Measurements from ENCODE around the gene POU2F2. TPM values are rescaled to one million over a fixed set of nuclear protein-coding genes. Genes with fewer than 3 reads are reported as not detected.

POU2F2 gene
- total RNA-seq, 2 donors from 2014 or later = 1.8 to 2.6 TPM

DNA sequence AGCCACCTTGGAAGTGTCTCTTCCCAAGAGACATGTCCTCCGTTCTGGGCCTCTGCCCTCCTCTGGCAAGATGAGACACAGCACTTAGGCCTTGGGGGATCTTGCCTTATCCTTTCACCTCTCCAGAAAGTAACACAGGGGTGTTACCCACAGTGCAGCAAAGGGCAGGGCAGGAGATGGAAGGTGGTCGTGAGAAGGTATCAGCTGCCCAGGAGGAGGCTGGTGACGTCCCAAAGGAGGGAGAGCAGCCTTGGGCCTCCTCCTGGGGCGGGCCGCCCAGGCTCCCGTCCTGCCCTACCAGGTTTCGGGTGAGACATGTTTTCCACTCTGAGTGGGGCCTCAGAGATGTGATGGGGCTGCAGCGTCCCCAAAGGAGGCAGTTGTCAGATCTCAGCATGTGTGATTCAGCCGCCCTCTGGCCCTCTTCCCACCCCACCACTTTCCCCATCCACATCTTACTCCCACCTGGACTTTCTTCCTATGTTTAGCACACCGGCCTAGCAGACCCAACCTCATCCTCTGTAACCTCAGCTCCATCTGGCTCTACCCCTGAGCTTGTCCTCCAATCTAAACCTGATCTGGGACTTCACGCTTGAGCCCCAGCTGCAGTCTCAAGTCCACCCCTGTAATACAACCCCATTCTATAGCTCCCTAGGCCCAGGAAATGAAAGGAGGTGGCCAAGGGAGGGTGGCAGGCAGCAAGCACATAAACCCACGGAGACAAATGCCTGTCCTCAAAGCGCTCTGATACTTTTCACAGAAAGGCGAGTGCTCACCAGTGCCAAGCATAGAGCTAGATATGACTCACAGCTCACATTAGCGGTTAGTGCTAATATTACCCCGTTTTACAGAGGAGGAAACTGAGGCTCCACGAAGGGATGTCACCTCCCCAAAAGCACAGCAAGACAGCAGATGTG, 9.3 kb downstream of the POU2F2 start:
- no peak for DNase-seq
- H3K36me3 Mint-ChIP-seq (ENCODE audit: low read depth) = no peaks in the 10 kb centered on the region
- no peak overlapping the region for H3K4me3 ChIP-seq (ENCODE audit: low read length)
- TF ChIP-seq, protein P1, sequence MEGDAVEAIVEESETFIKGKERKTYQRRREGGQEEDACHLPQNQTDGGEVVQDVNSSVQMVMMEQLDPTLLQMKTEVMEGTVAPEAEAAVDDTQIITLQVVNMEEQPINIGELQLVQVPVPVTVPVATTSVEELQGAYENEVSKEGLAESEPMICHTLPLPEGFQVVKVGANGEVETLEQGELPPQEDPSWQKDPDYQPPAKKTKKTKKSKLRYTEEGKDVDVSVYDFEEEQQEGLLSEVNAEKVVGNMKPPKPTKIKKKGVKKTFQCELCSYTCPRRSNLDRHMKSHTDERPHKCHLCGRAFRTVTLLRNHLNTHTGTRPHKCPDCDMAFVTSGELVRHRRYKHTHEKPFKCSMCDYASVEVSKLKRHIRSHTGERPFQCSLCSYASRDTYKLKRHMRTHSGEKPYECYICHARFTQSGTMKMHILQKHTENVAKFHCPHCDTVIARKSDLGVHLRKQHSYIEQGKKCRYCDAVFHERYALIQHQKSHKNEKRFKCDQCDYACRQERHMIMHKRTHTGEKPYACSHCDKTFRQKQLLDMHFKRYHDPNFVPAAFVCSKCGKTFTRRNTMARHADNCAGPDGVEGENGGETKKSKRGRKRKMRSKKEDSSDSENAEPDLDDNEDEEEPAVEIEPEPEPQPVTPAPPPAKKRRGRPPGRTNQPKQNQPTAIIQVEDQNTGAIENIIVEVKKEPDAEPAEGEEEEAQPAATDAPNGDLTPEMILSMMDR (conservative IDR thresholded peaks at IDR 0.05) = no peak
- H3K4me3 Mint-ChIP-seq = no peak overlapping the region
- H3K27ac Mint-ChIP-seq = no peak overlapping the region
- H3K4me1 ChIP-seq (ENCODE audit: control insufficient read depth, insufficient read depth, low read length) = no peaks in the 10 kb centered on the region
- no peaks in the 10 kb centered on the region for H3K9me3 ChIP-seq (ENCODE audit: control insufficient read depth, low read length)
- H3K4me1 Mint-ChIP-seq = no peaks in the 10 kb centered on the region
- H3K9ac ChIP-seq (ENCODE audit: extremely low read depth, low read length, poor library complexity, severe bottlenecking) = no peak overlapping the region
- 87 to 89% methylated on average over 8 to 17 of the region's 17 CpGs for WGBS, 2 experiments (ENCODE audit: insufficient coverage in 1 of 2, insufficient read length in 1 of 2)
- peaks cover 10% of the 10 kb centered on the region for H3K27me3 Mint-ChIP-seq (ENCODE audit: insufficient read depth)
- H3K9me3 Mint-ChIP-seq = no peaks in the 10 kb centered on the region
- H3K36me3 ChIP-seq (ENCODE audit: control insufficient read depth, insufficient read depth, low read length) = no peaks in the 10 kb centered on the region
- H3K27me3 ChIP-seq (ENCODE audit: control insufficient read depth, insufficient read depth, low read length, poor library complexity, severe bottlenecking) = no peaks in the 10 kb centered on the region
- no peak overlapping the region for H3K27ac ChIP-seq (ENCODE audit: low read depth, low read length)

- TF ChIP-seq, protein P1 (conservative IDR thresholded peaks at IDR 0.05) = no peak
- Mint-ChIP-seq H3K27ac (no peak overlapping the region), H3K27me3 (ENCODE audit: insufficient read depth) (peaks cover 8% of the 10 kb centered on the region), H3K4me1 (no peaks in the 10 kb centered on the region), H3K4me3 (no peak overlapping the region), H3K36me3 (ENCODE audit: low read depth) (no peaks in the 10 kb centered on the region), H3K9me3 (no peaks in the 10 kb centered on the region)
- Histone ChIP-seq H3K9me3 (ENCODE audit: control insufficient read depth, low read length) (no peaks in the 10 kb centered on the region), H3K9ac (ENCODE audit: extremely low read depth, low read length, poor library complexity, severe bottlenecking) (no peak overlapping the region), H3K4me3 (ENCODE audit: low read length) (no peak overlapping the region), H3K27ac (ENCODE audit: low read depth, low read length) (no peak overlapping the region), H3K36me3 (ENCODE audit: control insufficient read depth, insufficient read depth, low read length) (no peaks in the 10 kb centered on the region), H3K27me3 (ENCODE audit: control insufficient read depth, insufficient read depth, low read length, poor library complexity, severe bottlenecking) (no peaks in the 10 kb centered on the region), H3K4me1 (ENCODE audit: control insufficient read depth, insufficient read depth, low read length) (no peaks in the 10 kb centered on the region)
- 46 to 55% methylated on average over 2 to 8 of the region's 8 CpGs for WGBS, 2 experiments (ENCODE audit: insufficient coverage in 1 of 2, insufficient read length in 1 of 2)
- peak; percentile 66 for DNase-seq
These were observed 10.6 kb downstream of the POU2F2 start for GRCh38 chr19:42121656-42122069.

DNA sequence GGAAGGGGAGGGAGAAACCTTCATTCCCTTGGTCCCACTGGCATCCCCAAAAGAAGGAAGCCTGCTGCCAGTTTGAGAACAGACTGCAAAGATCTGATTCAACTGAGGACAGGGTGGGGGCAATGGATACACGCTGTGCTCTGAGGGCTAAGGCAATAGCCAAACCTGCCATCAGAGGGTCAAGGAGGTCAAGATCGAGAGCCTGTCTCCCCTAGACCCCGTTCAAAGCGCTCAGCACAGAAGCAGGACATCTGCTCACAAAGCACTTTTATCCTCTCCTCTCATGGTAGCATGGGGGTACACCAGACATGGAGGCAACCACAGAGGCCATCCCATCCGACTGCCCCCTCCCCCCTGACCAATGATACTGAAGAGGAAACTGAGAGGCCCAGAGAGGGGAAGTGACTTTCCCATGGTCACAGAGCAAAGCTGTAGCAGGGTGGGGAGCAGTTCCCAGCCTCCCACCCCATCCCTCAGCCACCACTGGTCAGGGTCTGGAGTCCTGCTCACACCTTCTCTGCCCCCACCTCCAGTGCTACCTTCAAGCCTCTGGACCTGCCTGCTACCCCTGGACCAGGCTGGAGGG, 11.1 kb downstream of the POU2F2 start:
- 78 to 89% methylated on average over 4 to 5 of the region's 5 CpGs for WGBS, 2 experiments (ENCODE audit: insufficient coverage in 1 of 2, insufficient read length in 1 of 2)
- no peak for DNase-seq
- H3K36me3 Mint-ChIP-seq (ENCODE audit: low read depth) = no peaks in the 10 kb centered on the region
- Histone ChIP-seq H3K27ac (ENCODE audit: low read depth, low read length) (no peak overlapping the region), H3K4me3 (ENCODE audit: low read length) (no peak overlapping the region), H3K4me1 (ENCODE audit: control insufficient read depth, insufficient read depth, low read length) (no peaks in the 10 kb centered on the region), H3K9ac (ENCODE audit: extremely low read depth, low read length, poor library complexity, severe bottlenecking) (no peak overlapping the region), H3K36me3 (ENCODE audit: control insufficient read depth, insufficient read depth, low read length) (no peaks in the 10 kb centered on the region), H3K9me3 (ENCODE audit: control insufficient read depth, low read length) (no peaks in the 10 kb centered on the region), H3K27me3 (ENCODE audit: control insufficient read depth, insufficient read depth, low read length, poor library complexity, severe bottlenecking) (no peaks in the 10 kb centered on the region)
- no peak overlapping the region for H3K4me3 Mint-ChIP-seq
- H3K27ac Mint-ChIP-seq = no peak overlapping the region
- TF ChIP-seq, protein P1 (conservative IDR thresholded peaks at IDR 0.05) = no peak
- peaks cover 6% of the 10 kb centered on the region for H3K27me3 Mint-ChIP-seq (ENCODE audit: insufficient read depth)
- no peaks in the 10 kb centered on the region for H3K9me3 Mint-ChIP-seq
- no peaks in the 10 kb centered on the region for H3K4me1 Mint-ChIP-seq

All from endodermal cell (in vitro differentiated cells).